DMS 273 (cell line): ENCODE results near the gene PXDN.
A peak's percentile ranks its signal among the peaks of the same experiment; 100 is the strongest.

Experiments used
- DNase-seq: peaks from one replicate; lab custom pipeline; 2025; ENCODE audit not compliant: unreplicated experiment; lab: John Stamatoyannopoulos, UW

Gene PXDN

DNA sequence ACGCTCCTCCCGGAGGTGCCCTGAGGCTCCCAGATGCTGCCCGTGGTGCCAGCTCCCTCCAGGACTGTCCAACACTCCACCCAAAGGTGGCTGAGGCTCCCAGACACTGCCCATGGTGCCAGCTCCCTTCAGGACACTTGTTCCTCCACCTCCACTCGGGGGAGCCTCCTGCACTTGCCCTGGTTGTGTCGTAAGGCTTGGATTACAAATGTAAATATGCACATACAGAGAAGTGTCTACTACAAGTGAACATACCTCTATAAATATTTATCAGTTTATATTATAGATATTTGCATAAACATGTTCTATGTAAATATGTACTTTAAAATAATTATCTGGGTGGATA is 143.3 kb downstream of the PXDN start:
- DNase-seq = no peak

DNA sequence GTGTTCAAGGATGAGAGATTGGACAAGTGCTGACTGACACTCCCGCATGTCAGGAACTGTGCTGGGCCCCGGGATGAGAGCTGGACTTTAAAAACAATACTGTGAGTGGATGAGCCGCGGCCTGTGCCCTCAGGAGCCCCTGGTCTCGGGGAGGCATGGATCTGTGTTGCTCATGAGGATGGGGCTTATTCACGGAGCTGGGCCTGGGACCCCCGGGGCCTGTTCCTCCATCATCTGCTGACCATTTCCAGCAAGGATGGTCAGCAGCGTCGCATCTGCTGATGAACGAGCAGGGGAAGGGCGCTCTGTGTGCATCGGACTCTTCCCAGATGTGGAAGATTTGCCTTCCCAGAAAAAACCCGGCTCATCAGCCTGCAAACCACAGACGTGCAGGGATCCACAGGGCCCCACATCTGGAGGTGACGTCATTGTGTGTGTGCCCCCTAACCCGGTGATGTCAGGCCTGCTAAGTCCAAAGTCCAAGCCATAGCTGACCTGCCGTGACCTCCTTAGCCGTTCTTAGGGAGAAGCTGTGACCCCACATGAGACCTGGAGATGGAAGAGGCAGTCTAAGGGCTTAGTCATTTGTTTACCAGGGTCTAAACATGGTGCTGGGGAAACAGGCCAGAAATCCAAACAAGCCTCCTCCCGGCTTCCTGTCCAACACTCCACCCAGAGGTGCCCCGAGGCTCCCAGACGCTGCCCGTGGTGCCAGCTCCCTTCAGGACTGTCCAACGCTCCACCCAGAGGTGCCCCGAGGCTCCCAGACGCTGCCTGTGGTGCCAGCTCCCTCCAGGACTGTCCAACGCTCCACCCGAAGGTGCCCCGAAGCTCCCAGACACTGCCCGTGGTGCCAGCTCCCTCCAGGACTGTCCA is 143.9 kb downstream of the PXDN start:
- no peak for DNase-seq

DNA sequence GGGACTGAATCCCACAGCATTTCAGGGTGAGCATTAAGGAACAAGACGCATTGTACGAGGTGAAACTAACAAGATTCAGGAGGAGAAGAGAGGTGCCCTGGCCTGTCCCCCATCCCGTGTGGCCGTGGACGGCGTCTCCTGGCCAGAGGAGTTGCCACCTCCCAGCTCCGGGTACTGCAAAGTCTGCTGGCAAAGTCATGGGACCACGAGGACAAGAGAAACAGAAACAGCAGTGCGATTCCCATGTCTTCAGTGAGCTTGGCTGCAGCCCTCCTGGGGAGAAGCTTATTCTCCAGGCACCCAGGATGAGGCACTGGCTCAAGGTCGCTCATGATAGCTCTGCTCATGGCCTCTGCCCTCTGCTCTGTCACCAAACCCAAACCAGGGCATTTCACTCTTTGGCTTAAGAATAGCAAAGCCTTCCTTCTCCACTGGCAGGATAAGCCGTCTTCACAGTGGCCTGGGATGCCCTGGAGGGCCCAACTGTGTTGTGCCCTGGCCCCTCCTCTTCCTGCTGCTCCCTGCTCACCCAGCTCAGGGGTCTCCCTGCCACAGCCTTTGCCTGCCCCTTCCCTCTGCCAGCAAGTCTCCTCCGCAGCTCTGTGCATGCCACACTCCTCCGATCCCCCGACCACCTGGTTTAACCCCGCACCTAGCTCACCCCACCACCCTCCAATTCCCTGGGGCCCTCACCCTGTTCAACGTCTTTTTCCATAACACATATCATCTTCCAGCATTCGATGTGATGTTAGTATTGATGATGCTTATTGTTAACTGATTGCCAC is 144.8 kb downstream of the PXDN start:
- DNase-seq = no peak

- DNase-seq = no peak
These were observed 145.5 kb downstream of the PXDN start for GRCh38 chr2:1598800-1599199.

- no peak for DNase-seq
These were observed 146.1 kb downstream of the PXDN start for GRCh38 chr2:1598041-1598710.

DNA sequence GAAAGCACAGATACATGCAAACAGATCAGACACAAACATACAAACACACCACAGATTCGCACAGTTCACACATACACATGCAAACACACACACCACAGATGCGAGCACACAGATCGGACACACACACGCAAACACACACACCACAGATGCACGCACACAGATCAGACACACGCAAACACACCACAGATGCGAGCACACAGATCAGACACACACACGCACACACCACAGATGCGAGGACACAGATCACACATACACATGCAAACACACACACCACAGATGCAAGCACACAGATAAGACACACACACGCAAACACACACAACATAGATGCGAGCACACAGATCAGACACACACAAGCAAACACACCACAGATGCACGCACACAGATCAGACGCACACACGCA is 149.0 kb downstream of the PXDN start:
- no peak for DNase-seq

- no peak for DNase-seq
These were observed 149.7 kb downstream of the PXDN start for GRCh38 chr2:1594373-1595171.

- no peak for DNase-seq
These were observed 150.3 kb downstream of the PXDN start for GRCh38 chr2:1594123-1594372.

GRCh38 chr2:1593371-1594122 is 150.8 kb downstream of the PXDN start:
- DNase-seq = peak; percentile 84

GRCh38 chr2:1591978-1592907 is 152.1 kb downstream of the PXDN start:
- peak; percentile 91 for DNase-seq

- DNase-seq = peak; percentile 43
These were observed 152.9 kb downstream of the PXDN start for GRCh38 chr2:1591461-1591770.

DNA sequence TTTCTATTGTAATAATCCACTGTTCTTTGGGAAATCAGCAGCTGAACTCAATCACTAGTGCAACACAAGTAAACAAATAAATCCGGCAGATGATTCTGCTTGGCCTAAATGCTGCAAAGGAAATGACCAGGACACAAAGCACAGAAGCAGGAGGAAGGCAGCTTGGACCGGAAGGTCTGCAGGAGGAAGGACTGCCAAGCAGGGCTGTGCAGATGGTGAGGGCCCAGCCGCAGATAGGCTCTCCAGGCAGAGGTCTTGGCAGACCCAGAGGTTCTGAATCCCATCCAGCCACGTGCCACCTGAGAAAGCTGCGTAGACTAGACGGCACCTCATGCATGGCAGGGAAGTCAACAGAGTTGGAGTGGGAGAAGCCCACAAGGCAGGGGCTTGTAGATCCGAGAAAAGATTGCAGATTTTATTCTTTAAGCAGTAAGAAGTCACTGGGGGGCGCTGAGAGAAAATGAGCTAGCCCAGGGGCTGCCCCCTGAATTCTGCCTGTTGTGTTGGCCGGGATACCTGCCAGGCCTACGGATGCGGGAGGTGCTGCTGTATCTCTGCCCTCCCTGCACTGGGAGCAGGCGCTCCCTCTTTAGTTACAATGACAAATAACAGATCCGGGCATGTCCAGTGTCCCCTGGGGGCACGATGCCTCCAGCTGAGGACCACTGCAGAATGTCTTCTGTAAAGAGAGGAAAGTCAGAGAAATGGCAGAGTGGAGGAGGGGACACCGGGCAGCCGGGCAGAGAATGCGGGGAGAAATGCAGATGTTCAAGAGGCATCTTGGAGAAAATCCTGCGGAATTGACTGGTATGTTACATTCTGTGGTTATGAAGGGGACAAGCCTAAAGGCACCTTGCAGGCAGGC is 153.5 kb downstream of the PXDN start:
- peak; percentile 56 for DNase-seq

- no peak for DNase-seq
These were observed 155.2 kb downstream of the PXDN start for GRCh38 chr2:1588978-1589621.

DNA sequence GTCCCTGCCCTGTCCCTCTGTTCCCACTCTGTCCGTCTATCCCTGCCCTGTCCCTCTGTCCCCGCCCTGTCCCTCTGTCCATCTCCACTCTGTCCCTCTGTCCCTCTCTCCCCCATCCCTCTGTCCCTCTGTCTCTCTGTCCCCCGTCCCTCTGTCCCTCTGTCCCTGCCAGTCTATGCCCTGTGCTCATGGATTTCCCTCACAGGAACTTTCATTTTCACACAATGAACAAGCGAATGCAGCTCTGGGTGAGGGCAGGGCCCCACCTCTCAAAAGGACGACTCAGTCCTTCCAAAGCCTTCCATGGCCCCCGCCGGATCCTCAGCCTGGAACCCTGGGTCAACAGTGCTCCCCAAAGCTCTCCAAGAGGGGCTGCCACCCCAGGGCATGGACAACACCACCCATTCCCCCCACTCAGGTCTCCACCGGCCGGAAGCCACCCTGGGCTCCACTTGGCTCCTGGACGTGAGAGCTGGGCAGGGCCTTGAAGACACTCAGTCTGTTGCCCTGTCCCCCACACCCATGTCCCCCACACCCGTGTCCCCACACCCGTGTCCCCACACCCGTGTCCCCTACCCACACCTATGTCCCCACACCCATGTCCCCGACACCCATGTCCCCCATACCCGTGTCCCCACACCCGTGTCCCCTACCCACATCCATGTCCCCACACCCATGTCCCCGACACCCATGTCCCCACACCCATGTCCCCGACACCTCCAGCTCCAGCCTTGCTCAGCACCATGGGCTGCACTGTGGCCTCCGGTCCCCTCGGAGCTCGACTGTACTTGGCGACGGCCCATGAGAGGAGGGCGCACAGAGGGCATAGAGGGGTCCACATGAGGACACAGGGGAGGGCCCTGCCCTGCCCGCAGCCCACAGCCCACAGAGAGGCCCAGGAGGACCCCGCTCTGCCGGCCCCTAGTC is 156.0 kb downstream of the PXDN start:
- DNase-seq = no peak

DNA sequence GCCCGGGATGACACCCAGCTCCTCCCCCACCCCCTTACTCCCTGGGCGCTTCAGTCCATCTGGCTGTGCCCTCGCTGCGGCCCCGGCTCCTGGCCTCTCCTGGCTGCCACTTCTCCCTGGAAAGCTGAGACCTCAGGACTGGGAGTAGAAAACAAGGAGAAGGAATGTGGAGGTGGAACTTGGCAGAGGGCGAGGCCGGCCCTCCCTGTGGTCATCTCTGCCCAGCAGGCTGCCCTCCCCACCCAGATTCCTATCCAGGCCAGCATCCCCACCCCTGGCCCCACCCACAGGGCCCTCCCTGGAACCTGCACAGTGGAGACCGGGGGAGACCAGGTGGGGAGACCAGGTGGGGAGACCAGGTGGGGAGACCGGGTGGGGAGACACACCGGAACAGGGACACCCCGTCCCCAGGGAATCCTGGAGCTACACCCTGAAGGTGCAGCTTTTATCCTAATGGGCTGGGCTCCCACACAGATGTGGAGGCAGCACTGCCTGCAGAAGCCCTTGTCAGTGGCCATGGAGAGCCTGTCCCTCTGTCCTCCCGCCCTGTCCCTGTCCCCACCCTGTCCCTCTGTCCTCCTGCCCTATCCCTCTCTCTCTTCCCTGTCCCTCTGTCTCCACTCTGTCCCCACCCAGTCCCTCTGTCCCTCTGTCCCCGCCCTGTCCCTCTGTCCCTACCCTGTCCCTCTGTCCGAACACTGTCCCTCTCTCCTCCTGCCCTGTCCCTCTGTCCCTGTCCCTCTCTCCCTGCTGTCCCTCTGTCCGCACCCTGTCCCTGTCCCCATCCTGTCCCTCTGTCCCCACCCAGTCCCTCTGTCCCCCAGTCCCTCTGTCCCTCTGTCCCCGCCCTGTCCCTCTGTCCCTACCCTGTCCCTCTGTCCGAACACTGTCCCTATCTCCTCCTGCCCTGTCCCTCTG is 157.1 kb downstream of the PXDN start:
- DNase-seq = no peak

- DNase-seq = no peak
These were observed 157.9 kb downstream of the PXDN start for GRCh38 chr2:1586251-1586922.
